ENCODE data around the gene TRMT1L.

The TRMT1L gene

GRCh38 chr1:185080422-185080821, 76.3 kb downstream of the TRMT1L start:
- DNase-seq (ENCODE audit: low read depth): no peak
- TF ChIP-seq, protein P1, sequence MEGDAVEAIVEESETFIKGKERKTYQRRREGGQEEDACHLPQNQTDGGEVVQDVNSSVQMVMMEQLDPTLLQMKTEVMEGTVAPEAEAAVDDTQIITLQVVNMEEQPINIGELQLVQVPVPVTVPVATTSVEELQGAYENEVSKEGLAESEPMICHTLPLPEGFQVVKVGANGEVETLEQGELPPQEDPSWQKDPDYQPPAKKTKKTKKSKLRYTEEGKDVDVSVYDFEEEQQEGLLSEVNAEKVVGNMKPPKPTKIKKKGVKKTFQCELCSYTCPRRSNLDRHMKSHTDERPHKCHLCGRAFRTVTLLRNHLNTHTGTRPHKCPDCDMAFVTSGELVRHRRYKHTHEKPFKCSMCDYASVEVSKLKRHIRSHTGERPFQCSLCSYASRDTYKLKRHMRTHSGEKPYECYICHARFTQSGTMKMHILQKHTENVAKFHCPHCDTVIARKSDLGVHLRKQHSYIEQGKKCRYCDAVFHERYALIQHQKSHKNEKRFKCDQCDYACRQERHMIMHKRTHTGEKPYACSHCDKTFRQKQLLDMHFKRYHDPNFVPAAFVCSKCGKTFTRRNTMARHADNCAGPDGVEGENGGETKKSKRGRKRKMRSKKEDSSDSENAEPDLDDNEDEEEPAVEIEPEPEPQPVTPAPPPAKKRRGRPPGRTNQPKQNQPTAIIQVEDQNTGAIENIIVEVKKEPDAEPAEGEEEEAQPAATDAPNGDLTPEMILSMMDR (IDR thresholded peaks at IDR 0.05; ENCODE audit: insufficient read depth, low read depth, low read length, missing control alignments): no peak

DNA sequence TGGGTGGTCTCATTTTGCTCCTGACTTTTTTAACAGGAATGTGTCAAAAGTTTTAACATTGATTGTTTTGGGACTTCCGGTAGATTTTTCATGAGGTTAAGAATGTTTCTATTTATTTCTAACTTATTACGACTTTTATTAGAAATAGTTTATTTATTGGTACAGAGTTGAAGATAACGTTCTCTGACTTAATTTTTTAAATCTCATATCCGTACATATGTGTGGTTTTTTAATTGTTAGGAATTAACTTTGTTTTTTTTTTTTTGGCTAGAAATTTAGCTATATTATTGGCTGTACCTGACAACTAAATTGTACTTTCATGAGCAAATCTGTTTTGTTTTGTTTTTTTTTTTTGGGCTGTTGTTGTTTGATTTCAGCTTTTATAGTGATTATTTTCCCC, 79.4 kb downstream of the TRMT1L start:
- TF ChIP-seq, protein P1 (IDR thresholded peaks at IDR 0.05; ENCODE audit: insufficient read depth, low read depth, low read length, missing control alignments): no peak
- DNase-seq (ENCODE audit: low read depth): no peak
- no peak overlapping the region for H3K4me3 ChIP-seq (ENCODE audit: low read length)

More at GRCh38 chr1:185080422-185080821, 76.3 kb downstream of the TRMT1L start:
- H3K4me3 ChIP-seq (ENCODE audit: low read length): no peak overlapping the region

DNA sequence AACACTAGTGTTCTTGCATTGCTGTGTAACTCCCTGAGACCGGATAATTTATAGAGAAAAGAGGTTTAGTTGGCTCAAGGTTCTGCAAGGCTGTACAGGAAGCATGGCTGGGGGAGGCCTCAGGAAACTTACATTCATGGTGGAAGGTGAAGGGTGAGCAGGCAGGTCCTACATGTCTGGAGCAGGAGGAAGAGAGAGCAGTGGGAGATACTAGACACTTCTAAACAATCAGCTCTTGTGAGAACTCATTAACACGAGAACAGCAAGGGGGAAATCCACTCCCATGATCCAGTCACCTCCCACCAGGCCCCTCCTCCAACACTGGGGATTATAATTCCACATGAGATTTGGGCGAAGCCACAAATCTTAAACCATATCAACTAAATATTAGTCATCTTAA, 81.3 kb downstream of the TRMT1L start:
- H3K4me3 ChIP-seq (ENCODE audit: low read length): no peak overlapping the region
- no peak for DNase-seq (ENCODE audit: low read depth)
- TF ChIP-seq, protein P1 (IDR thresholded peaks at IDR 0.05; ENCODE audit: insufficient read depth, low read depth, low read length, missing control alignments): no peak

DNA sequence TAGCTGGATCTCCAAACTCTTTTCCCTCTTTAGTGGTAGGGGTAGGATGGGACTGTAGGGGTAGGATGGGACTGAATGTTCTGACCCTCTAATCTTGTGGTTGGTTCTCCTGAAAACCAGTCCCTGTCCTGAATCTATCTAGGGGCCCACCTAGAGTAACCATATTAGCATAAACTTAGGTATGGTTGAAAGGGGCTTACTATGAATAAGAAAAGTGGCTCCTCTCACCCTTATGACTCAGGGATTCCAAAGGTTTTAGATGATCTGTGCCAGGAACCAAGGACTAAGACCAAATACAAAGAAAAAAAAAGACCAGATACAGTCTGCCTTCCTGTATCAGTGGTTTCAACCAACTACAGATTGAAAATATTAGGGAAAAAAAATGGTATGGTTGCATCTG, 82.4 kb downstream of the TRMT1L start:
- DNase-seq (ENCODE audit: low read depth): peak; percentile 16
- H3K4me3 ChIP-seq (ENCODE audit: low read length): no peak overlapping the region
- TF ChIP-seq, protein P1 (IDR thresholded peaks at IDR 0.05; ENCODE audit: insufficient read depth, low read depth, low read length, missing control alignments): no peak

DNA sequence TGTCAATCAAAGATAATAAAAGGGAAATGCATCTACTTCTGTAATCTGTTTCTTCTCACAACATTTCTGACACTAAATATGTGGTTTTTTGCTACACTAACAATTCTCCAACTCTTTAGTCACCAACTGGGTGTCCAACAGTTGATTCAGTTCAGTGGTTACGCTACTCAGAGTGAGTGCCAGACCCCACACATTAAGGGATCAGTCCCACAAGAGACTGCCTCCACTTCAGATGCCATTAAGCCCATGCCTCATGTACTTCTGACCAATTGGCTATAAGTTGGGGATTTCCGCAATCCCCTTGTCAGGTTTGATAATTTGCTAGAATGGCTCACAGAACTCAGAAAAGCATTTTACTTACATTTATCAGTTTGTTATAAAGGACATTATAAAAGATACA, 83.0 kb downstream of the TRMT1L start:
- no peak for DNase-seq (ENCODE audit: low read depth)
- TF ChIP-seq, protein P1 (IDR thresholded peaks at IDR 0.05; ENCODE audit: insufficient read depth, low read depth, low read length, missing control alignments): no peak
- no peak overlapping the region for H3K4me3 ChIP-seq (ENCODE audit: low read length)

GRCh38 chr1:185070051-185070450, 86.7 kb downstream of the TRMT1L start:
- H3K4me3 ChIP-seq (ENCODE audit: low read length): no peak overlapping the region
- DNase-seq (ENCODE audit: low read depth): peak; percentile 23
- TF ChIP-seq, protein P1 (IDR thresholded peaks at IDR 0.05; ENCODE audit: insufficient read depth, low read depth, low read length, missing control alignments): no peak

- no peak for DNase-seq (ENCODE audit: low read depth)
- no peak overlapping the region for H3K4me3 ChIP-seq (ENCODE audit: low read length)
- TF ChIP-seq, protein P1 (IDR thresholded peaks at IDR 0.05; ENCODE audit: insufficient read depth, low read depth, low read length, missing control alignments): no peak
Measured at GRCh38 chr1:185069202-185069772, 87.5 kb downstream of the TRMT1L start.
